Measurements from ENCODE around the gene NHSL2. TPM values are rescaled to one million over a fixed set of nuclear protein-coding genes. Genes with fewer than 3 reads are reported as not detected.
A peak's percentile ranks its signal among the peaks of the same experiment; 100 is the strongest.

NHSL2 gene
- total RNA-seq, 4 donors from 2014 or later = 16.2 to 26.5 (median 23.0) TPM

DNA sequence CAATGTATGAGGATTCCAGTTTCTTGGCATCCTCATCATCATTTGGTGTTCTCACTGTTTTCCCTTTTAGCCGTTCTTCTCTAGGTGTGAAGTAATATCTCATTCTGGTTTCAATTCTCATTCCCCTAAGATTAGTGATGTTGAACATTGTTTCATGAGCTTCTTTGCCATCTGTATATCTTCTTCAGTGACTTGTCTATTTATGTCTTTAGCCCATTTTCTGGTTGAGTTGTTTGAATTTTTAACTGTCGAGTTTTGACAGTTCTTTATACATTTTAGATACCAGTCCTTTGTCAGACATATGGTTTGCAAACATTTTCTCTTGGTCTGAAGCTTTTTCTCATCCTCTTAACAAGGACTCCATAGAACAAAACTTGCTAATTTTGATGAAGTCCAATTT is 101.1 kb downstream of the NHSL2 start:
- Histone ChIP-seq H3K4me3 (no peak overlapping the region), H3K27ac (no peak overlapping the region), H3K9me3 (no peaks in the 10 kb centered on the region), H3K4me1 (no peaks in the 10 kb centered on the region), H3K36me3 (no peaks in the 10 kb centered on the region), H3K27me3 (peaks cover 0 to 3% of the 10 kb centered on the region in 2 donors)
- TF ChIP-seq, protein P1, sequence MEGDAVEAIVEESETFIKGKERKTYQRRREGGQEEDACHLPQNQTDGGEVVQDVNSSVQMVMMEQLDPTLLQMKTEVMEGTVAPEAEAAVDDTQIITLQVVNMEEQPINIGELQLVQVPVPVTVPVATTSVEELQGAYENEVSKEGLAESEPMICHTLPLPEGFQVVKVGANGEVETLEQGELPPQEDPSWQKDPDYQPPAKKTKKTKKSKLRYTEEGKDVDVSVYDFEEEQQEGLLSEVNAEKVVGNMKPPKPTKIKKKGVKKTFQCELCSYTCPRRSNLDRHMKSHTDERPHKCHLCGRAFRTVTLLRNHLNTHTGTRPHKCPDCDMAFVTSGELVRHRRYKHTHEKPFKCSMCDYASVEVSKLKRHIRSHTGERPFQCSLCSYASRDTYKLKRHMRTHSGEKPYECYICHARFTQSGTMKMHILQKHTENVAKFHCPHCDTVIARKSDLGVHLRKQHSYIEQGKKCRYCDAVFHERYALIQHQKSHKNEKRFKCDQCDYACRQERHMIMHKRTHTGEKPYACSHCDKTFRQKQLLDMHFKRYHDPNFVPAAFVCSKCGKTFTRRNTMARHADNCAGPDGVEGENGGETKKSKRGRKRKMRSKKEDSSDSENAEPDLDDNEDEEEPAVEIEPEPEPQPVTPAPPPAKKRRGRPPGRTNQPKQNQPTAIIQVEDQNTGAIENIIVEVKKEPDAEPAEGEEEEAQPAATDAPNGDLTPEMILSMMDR (IDR thresholded peaks at IDR 0.05) = no peak
- no peak for TF ChIP-seq EP300 (IDR thresholded peaks at IDR 0.05)
- no peak for TF ChIP-seq POLR2A (IDR thresholded peaks at IDR 0.05)
- 82 to 93% methylated on average over 2 of the region's 2 CpGs for WGBS, 2 donors
- DNase-seq (ENCODE audit: low spot score in 2 of 2) = no peak

DNA sequence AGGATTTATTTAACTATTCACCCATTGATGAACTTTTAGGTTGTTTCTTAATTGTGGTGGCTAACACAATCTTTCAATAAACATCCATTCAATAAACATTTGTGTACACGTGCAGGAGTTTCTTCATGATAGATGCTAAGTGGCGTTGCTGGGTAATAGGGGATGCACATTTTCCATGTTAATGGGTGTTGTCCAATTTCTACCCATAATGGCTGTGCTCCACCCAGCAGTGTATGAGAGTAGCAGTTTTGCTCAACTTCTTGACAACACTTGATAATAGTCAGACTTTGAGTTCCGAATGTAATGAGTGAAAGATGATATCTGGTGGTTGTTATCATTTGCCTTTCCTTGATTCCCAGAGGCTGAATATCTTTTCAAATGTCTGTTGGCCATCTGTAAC is 104.7 kb downstream of the NHSL2 start:
- DNase-seq (ENCODE audit: low spot score in 2 of 2) = no peak
- Histone ChIP-seq H3K27me3 (no peaks in the 10 kb centered on the region), H3K4me3 (no peak overlapping the region), H3K4me1 (peaks cover 0 to 17% (median 2%) of the 10 kb centered on the region in 4 donors), H3K27ac (no peak overlapping the region), H3K9me3 (no peaks in the 10 kb centered on the region), H3K36me3 (no peaks in the 10 kb centered on the region)
- TF ChIP-seq POLR2A (IDR thresholded peaks at IDR 0.05) (no peak), EP300 (IDR thresholded peaks at IDR 0.05) (no peak)
- TF ChIP-seq, protein P1 (IDR thresholded peaks at IDR 0.05) = no peak
- 56 to 73% methylated on average over 3 of the region's 3 CpGs for WGBS, 2 donors

DNA sequence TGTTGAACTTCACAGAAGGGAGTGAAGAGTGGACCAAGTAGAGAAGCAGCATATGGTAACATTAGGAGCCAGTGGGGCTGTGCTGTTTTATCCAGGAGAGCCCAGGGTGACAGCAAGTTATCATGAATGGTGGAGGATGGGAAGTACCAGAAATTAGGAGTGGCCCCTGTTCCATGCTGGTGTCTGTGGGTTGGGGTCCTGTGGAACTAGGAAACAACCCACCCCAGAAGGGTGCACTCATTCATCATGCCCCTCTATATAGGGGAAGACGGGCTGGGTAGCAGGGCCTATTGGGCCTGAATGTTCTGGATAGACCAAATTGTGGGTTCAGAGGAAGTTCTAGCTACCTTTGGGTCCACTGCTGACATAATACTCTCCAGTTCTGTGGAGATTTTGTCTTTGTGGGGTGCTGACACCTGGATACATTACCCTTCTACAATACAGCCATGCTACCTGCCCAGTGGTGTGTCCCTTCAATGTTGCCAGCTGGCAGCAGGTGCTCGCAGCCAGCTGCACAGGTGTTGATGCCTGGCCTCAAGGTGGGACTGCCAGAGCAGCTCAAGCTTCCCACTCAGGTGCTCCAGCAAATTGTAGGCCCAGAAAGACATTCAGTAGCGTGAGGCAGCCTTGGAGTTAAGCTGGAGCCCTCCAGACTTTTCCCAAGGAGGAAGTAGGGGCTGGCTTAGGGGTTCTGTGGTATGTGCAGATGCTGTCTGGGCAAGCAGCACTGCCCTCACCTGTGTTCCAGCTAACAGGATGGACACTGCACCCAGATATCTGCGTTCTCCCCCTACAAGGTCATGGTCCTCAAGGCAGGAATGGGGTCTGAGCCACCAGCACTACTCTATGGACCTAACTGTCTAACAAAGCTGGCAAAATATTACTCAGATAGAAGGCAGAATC is 106.5 kb downstream of the NHSL2 start:
- no peaks in the 10 kb centered on the region for H3K36me3 ChIP-seq
- H3K4me3 ChIP-seq = no peak overlapping the region
- no peaks in the 10 kb centered on the region for H3K9me3 ChIP-seq
- no peak for TF ChIP-seq EP300 (IDR thresholded peaks at IDR 0.05)
- no peak for TF ChIP-seq POLR2A (IDR thresholded peaks at IDR 0.05)
- TF ChIP-seq, protein P1 (IDR thresholded peaks at IDR 0.05) = no peak
- 84 to 90% methylated on average over 2 to 4 of the region's 4 CpGs for WGBS, 2 donors
- no peaks in the 10 kb centered on the region for H3K27me3 ChIP-seq
- peaks cover 0 to 21% (median 2%) of the 10 kb centered on the region in 4 donors for H3K4me1 ChIP-seq
- no peak for DNase-seq (ENCODE audit: low spot score in 2 of 2)
- peak overlapping the region in 1 of 4 donors; percentile 84 for H3K27ac ChIP-seq

DNA sequence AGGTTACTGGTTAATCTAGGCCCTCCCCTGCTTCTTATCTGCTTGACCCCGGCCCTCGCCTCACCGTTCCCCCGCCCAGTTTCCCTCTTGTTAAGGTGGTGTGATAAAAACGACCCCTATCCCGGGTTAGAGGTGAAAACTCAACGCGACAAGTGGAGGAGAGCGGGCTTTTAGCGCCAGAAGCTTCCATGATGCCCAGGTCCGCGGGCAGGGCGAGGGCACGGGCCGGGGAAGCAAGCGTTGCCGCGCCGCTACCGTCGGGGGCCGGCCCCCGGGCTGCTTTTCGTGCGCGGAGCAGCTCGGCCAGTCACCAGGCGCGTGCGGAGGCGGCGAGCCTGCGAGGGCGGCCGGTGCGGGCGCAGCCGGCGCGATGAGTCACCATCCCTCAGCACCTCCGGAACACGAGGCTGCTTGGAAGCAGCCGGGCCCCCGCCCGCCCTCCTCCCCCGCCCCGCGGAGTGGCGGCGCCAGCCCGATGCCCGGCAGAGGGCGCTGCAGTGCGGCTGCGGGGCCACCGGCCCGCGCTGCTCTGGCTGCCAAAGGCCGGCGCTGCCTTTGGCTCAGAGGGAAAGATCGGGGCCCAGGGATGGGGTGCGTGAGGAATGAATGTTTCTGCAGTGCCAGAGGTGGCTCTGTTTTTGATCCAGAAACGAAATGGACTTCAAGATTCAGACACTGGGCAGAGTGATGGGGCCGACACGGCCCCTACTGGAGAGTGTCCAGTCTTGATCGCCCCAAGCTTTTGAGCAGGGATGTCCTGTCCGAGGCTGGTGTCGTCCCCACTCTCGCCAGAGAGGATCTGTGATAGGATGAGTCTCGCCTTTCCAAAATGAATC is 107.8 kb downstream of the NHSL2 start:
- DNase-seq (ENCODE audit: low spot score in 2 of 2) = peak; percentile 41 to 64
- peak in 1 of 2 donors; percentile 38 for TF ChIP-seq POLR2A (IDR thresholded peaks at IDR 0.05)
- TF ChIP-seq, protein P1 (IDR thresholded peaks at IDR 0.05) = peak; percentile 68 to 92 (median 88)
- peak in 1 of 2 donors; percentile 56 for TF ChIP-seq EP300 (IDR thresholded peaks at IDR 0.05)
- H3K36me3 ChIP-seq = no peaks in the 10 kb centered on the region
- peak overlapping the region in 3 of 4 donors; percentile 21 to 42 (median 25) for H3K4me3 ChIP-seq
- H3K27me3 ChIP-seq = no peaks in the 10 kb centered on the region
- H3K27ac ChIP-seq = peak overlapping the region; percentile 44 to 84 (median 70)
- H3K9me3 ChIP-seq = no peaks in the 10 kb centered on the region
- WGBS, 2 donors = 33 to 41% methylated on average over 5 to 61 of the region's 70 CpGs
- H3K4me1 ChIP-seq = peaks cover 0 to 21% (median 2%) of the 10 kb centered on the region in 4 donors
